Measurements from ENCODE around the gene TMED10.

The TMED10 gene

GRCh38 chr14:75200451-75200850 lies 24.0 kb upstream of the TMED10 start:
- TF ChIP-seq CTCF (IDR thresholded peaks at IDR 0.05; ENCODE audit: low read depth, low read length, missing control alignments): no peak
- no peak for DNase-seq
- H3K36me3 ChIP-seq (replicated peaks): no peaks in the 10 kb centered on the region
- in situ Hi-C loops (cut with HindIII; ENCODE audit: low pct_ligation_motif_present, low sequenced_read_pairs): no loop called here
- H3K4me3 ChIP-seq (ENCODE audit: low read depth, low read length): no peak overlapping the region
- no peak overlapping the region for H3K27ac ChIP-seq
- H3K27me3 ChIP-seq (replicated peaks): no peaks in the 10 kb centered on the region

DNA sequence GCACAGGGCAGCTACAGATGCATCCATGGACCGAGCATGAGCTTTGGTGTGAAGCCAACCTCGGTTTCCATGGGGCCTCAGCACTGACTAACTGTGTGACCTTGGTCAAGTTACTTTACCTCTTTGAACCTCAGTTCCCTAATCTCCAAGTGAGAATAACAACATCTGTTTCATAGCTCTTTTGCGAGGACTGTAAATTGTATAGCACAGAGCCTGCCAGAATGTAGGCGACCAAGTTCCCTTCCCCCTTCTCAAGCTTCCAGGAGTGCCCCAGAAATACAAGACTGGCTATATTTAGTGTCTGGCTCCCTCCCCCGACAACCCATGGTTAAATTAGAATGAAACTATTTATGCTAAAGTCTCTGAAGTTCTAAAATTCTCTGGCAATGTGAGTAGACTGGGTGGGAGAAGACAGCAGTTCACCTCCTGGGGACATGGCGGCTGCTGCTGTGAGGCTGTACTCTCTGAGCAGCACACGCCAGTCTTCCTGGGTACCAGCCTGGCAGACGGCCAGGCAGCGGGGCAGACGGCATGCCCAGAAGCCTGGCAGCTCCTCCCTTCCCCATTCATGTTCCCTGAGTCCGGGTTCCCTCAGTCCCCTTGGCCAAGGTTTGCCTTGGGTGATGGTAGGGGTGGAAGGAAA lies 22.0 kb upstream of the TMED10 start:
- TF ChIP-seq CTCF (IDR thresholded peaks at IDR 0.05; ENCODE audit: low read depth, low read length, missing control alignments): no peak
- DNase-seq: no peak
- Histone ChIP-seq H3K4me3 (ENCODE audit: low read depth, low read length) (no peak overlapping the region), H3K27ac (no peak overlapping the region), H3K36me3 (replicated peaks) (no peaks in the 10 kb centered on the region), H3K27me3 (replicated peaks) (no peaks in the 10 kb centered on the region)
- in situ Hi-C loops (cut with HindIII; ENCODE audit: low pct_ligation_motif_present, low sequenced_read_pairs): no loop called here

DNA sequence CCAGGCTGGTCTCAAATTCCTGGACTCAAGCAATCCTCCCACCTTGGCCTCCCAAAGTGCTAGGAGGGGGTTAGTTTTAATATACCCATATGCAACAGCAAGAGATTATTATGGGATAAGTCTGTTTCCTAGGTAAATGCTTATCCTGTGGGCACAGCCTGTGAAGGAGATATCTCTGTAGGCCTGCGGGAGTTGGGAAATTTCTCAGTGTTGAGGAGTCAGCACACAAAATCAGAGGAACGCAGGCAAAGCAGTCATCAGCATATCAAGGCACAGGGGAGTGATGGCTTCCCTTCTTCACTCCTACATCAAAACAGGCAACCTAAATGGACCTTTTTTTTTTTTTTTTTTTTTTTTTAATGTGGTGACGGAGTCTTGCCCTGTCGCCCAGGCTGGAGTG lies 20.9 kb upstream of the TMED10 start:
- TF ChIP-seq CTCF (IDR thresholded peaks at IDR 0.05; ENCODE audit: low read depth, low read length, missing control alignments): no peak
- Histone ChIP-seq H3K36me3 (replicated peaks) (no peaks in the 10 kb centered on the region), H3K27ac (no peak overlapping the region), H3K4me3 (ENCODE audit: low read depth, low read length) (no peak overlapping the region), H3K27me3 (replicated peaks) (no peaks in the 10 kb centered on the region)
- in situ Hi-C loops (cut with HindIII; ENCODE audit: low pct_ligation_motif_present, low sequenced_read_pairs): no loop called here
- DNase-seq: no peak

- H3K4me3 ChIP-seq (ENCODE audit: low read depth, low read length): no peak overlapping the region
- no peaks in the 10 kb centered on the region for H3K27me3 ChIP-seq (replicated peaks)
- in situ Hi-C loops (cut with HindIII; ENCODE audit: low pct_ligation_motif_present, low sequenced_read_pairs): no loop called here
- no peaks in the 10 kb centered on the region for H3K36me3 ChIP-seq (replicated peaks)
- TF ChIP-seq CTCF (IDR thresholded peaks at IDR 0.05; ENCODE audit: low read depth, low read length, missing control alignments): no peak
- H3K27ac ChIP-seq: no peak overlapping the region
- DNase-seq: no peak
Observed at GRCh38 chr14:75196468-75196867, 20.1 kb upstream of the TMED10 start.

- Histone ChIP-seq H3K4me3 (ENCODE audit: low read depth, low read length) (no peak overlapping the region), H3K27ac (no peak overlapping the region), H3K27me3 (replicated peaks) (no peaks in the 10 kb centered on the region), H3K36me3 (replicated peaks) (no peaks in the 10 kb centered on the region)
- in situ Hi-C loops (cut with HindIII; ENCODE audit: low pct_ligation_motif_present, low sequenced_read_pairs): no loop called here
- no peak for TF ChIP-seq CTCF (IDR thresholded peaks at IDR 0.05; ENCODE audit: low read depth, low read length, missing control alignments)
- DNase-seq: no peak
Observed at GRCh38 chr14:75196064-75196463, 19.7 kb upstream of the TMED10 start.

DNA sequence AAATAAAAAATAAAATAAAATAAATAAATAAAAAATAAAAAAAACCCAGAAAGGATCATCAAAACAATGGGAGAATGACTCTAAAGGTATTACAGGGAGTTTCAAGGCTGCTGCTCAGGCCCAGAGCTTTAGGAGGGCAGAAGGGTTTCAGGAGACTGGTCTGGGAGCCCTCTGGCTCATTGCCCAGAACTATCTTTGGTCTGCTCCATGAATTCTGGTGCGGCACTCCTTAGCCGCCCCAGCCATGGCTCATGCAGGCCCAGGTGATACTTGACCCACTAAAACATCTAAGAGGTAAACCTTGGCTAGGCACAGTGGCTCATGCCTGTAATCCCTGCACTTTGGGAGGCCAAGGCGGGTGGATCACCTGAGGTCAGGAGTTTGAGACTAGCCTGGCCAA lies 14.7 kb upstream of the TMED10 start:
- in situ Hi-C loops (cut with HindIII; ENCODE audit: low pct_ligation_motif_present, low sequenced_read_pairs): no loop called here
- H3K27me3 ChIP-seq (replicated peaks): no peaks in the 10 kb centered on the region
- no peak for TF ChIP-seq CTCF (IDR thresholded peaks at IDR 0.05; ENCODE audit: low read depth, low read length, missing control alignments)
- no peak for DNase-seq
- no peak overlapping the region for H3K4me3 ChIP-seq (ENCODE audit: low read depth, low read length)
- H3K27ac ChIP-seq: no peak overlapping the region
- H3K36me3 ChIP-seq (replicated peaks): no peaks in the 10 kb centered on the region
